Ascending aorta (tissue), 2 donors: ENCODE data around the gene MARK3. TPM values are rescaled to one million over a fixed set of nuclear protein-coding genes. Genes with fewer than 3 reads are reported as not detected.
A peak's percentile ranks its signal among the peaks of the same experiment; 100 is the strongest.

Experiments used
- DNase-seq, 2 donors: peaks; one replicate each; pipeline ENCODE4 v3.0.0-alpha.2; 2019; ENCODE audit warnings: low spot score in 2 of 2
- H3K27ac ChIP-seq, 2 donors: fragments of 200-600 bp; sonication (generic); one replicate each; pipeline ENCODE4 v1.5.1; 2016 to 2017; ENCODE audit warnings: mild to moderate bottlenecking in 1 of 2
- H3K27me3 ChIP-seq: fragments of 200-600 bp; sonication (generic); one replicate; pipeline ENCODE4 v1.5.1; 2017
- H3K36me3 ChIP-seq, 2 donors: fragments of 200-600 bp; sonication (generic); one replicate each; pipeline ENCODE4 v1.5.1; 2016
- H3K4me1 ChIP-seq, 2 donors: fragments of 200-600 bp; sonication (generic); one replicate each; pipeline ENCODE4 v1.5.1; 2016 to 2017; ENCODE audit warnings: mild to moderate bottlenecking in 1 of 2
- H3K4me3 ChIP-seq, 2 donors: fragments of 200-600 bp; sonication (generic); one replicate each; pipeline ENCODE4 v1.5.1; 2016 to 2017; ENCODE audit warnings: mild to moderate bottlenecking in 1 of 2
- H3K9me3 ChIP-seq, 2 donors: fragments of 200-600 bp; sonication (generic); one replicate each; pipeline ENCODE4 v1.5.1; 2016
- intact Hi-C: fragments of 100-400 bp; cut with DNase I; formaldehyde crosslinking; loops from one replicate; pipeline ENCODE4 v1.15.1; 2023
- total RNA-seq: library from RNA; depleted of rRNA; stranded (reverse); fragments of >200 nt; gene quantifications from one replicate; pipeline ENCODE4 v1.1.0, GENCODE V29; 2016
- TF ChIP-seq, protein P1 (sequence below), 3 experiments: fragments of 200-600 bp in 2 of 3; fragments of 450-650 bp in 1 of 3; sonication (generic) in 2 of 3; IDR thresholded peaks; one replicate each; pipeline ENCODE4 v1.5.1; 2016 to 2019; ENCODE audit warnings: antibody characterized with exemption in 3 of 3, mild to moderate bottlenecking in 1 of 3, moderate library complexity in 1 of 3

The MARK3 gene
- total RNA-seq, 1 donor from 2014 or later, result 78.1 TPM

- no peak for DNase-seq
- Histone ChIP-seq H3K36me3 (no peaks in the 10 kb centered on the region), H3K27me3 (no peaks in the 10 kb centered on the region), H3K4me3 (no peak overlapping the region), H3K27ac (no peak overlapping the region), H3K9me3 (no peaks in the 10 kb centered on the region), H3K4me1 (peaks cover 0 to 5% of the 10 kb centered on the region in 2 donors)
- intact Hi-C loops, result no loop called here
- TF ChIP-seq, protein P1, sequence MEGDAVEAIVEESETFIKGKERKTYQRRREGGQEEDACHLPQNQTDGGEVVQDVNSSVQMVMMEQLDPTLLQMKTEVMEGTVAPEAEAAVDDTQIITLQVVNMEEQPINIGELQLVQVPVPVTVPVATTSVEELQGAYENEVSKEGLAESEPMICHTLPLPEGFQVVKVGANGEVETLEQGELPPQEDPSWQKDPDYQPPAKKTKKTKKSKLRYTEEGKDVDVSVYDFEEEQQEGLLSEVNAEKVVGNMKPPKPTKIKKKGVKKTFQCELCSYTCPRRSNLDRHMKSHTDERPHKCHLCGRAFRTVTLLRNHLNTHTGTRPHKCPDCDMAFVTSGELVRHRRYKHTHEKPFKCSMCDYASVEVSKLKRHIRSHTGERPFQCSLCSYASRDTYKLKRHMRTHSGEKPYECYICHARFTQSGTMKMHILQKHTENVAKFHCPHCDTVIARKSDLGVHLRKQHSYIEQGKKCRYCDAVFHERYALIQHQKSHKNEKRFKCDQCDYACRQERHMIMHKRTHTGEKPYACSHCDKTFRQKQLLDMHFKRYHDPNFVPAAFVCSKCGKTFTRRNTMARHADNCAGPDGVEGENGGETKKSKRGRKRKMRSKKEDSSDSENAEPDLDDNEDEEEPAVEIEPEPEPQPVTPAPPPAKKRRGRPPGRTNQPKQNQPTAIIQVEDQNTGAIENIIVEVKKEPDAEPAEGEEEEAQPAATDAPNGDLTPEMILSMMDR (IDR thresholded peaks at IDR 0.05), result no peak
These were observed 4.4 kb upstream of the MARK3 start for GRCh38 chr14:103380719-103381377.

DNA sequence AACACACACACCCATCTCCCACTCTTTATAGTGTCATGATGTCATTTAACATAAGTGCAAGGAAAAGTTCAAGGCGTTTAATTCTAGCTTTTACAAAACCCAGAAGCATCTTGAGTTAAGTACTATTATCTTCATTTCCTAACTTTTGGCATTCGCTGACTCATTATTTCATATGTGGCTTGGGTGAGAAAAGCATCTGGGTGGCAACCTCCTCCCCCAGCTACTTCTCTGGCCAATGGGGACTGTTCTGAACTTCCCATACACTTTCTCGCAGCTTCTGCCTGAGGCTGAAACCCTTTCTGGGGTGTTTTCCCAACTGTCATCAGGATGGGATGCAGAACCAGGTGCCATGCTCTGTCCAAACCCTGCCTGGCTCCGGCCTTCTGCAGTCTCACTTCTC is 2.8 kb upstream of the MARK3 start:
- H3K27me3 ChIP-seq, result no peaks in the 10 kb centered on the region
- no peak overlapping the region for H3K4me3 ChIP-seq
- no peaks in the 10 kb centered on the region for H3K36me3 ChIP-seq
- peaks cover 6 to 12% of the 10 kb centered on the region in 2 donors for H3K4me1 ChIP-seq
- intact Hi-C loops, result no loop called here
- H3K27ac ChIP-seq, result no peak overlapping the region
- DNase-seq, result no peak
- no peaks in the 10 kb centered on the region for H3K9me3 ChIP-seq
- TF ChIP-seq, protein P1 (IDR thresholded peaks at IDR 0.05), result no peak

DNA sequence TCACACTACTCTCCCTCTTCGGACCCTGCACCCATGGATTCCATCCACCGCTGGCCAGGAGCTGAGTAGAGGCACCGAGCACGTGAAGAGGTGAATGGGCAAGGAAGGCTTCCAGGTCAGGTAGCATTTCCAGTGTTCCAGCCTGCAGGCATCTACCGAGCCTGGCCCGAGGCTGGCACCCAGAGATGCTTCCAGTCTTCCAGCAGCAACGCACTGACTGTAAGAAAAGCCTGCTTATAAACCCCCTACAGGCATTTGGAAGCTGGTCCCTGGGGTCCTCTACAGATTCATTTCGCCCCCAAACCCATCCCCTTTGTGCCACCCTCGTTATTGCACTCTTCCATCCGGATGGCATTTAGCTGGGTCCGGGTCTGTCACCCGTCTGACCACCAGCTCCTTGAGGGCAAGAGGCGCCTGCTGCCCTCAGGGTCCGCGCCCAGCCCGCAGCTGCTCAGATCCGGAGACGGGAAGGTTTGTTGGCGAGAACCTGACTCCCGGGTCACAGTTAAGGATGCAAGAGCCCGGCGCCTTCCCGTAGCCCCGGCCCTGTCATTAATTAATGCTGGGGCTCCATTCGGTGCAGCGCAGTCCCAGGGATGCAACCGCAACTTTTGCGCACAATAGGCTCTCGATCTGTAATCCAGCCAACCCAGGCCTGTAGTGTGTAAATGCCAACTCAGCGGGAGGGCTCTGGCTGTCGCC is 614 bp upstream of the MARK3 start:
- no peaks in the 10 kb centered on the region for H3K36me3 ChIP-seq
- H3K27me3 ChIP-seq, result no peaks in the 10 kb centered on the region
- H3K4me1 ChIP-seq, result peaks cover 6 to 25% of the 10 kb centered on the region in 2 donors
- no peak for DNase-seq
- peak overlapping the region; percentile 98 to 99 for H3K27ac ChIP-seq
- intact Hi-C loops, result loop anchor here (1.0 kb wide), 1 partner anchor 50 kb away; the partner anchor contains the start of gene EIF5
- TF ChIP-seq, protein P1 (IDR thresholded peaks at IDR 0.05), result no peak
- no peaks in the 10 kb centered on the region for H3K9me3 ChIP-seq
- peak overlapping the region; percentile 94 to 95 for H3K4me3 ChIP-seq

GRCh38 chr14:103385929-103386712 is 906 bp downstream of the MARK3 start:
- Histone ChIP-seq H3K27ac (peak overlapping the region; percentile 98 to 99), H3K9me3 (no peaks in the 10 kb centered on the region), H3K4me1 (peaks cover 6 to 27% of the 10 kb centered on the region in 2 donors), H3K27me3 (no peaks in the 10 kb centered on the region), H3K36me3 (no peaks in the 10 kb centered on the region), H3K4me3 (peak overlapping the region; percentile 94 to 95)
- intact Hi-C loops, result loop anchor here (1.0 kb wide), 1 partner anchor 52 kb away; the partner anchor contains the start of gene EIF5
- peak in 1 of 2 donors; percentile 69 for DNase-seq
- TF ChIP-seq, protein P1 (IDR thresholded peaks at IDR 0.05), result no peak

GRCh38 chr14:103386713-103387329 is 1.6 kb downstream of the MARK3 start:
- no peak for DNase-seq
- Histone ChIP-seq H3K36me3 (no peaks in the 10 kb centered on the region), H3K27ac (peak overlapping the region; percentile 98 to 99), H3K4me1 (peaks cover 6 to 27% of the 10 kb centered on the region in 2 donors), H3K27me3 (no peaks in the 10 kb centered on the region), H3K4me3 (peak overlapping the region; percentile 94 to 95), H3K9me3 (no peaks in the 10 kb centered on the region)
- intact Hi-C loops, result no loop called here
- TF ChIP-seq, protein P1 (IDR thresholded peaks at IDR 0.05), result no peak
